Caco-2 (cell line): ENCODE data around the gene NMT2. TPM values are rescaled to one million over a fixed set of nuclear protein-coding genes. Genes with fewer than 3 reads are reported as not detected.

Source experiments
- Bru-seq: library from RNA; stranded (reverse); fragments of 400-500 nt; gene quantifications from one replicate; lab custom pipeline; 2021; lab: Mats Ljungman, UMichigan
- BruChase-seq, 2 experiments: library from RNA; stranded (reverse); fragments of 400-500 nt; gene quantifications; one replicate each; lab custom pipeline; 2021; lab: Mats Ljungman, UMichigan
- BruUV-seq: library from RNA; stranded (reverse); fragments of 400-500 nt; replicated peaks from 2 replicates; lab custom pipeline; 2021; lab: Mats Ljungman, UMichigan
- CTCF ChIA-PET: fragments of 300-600 bp; sonication (Branson Sonifier 250); formaldehyde crosslinking; loops from one replicate; lab custom pipeline; 2022; ENCODE audit warnings: antibody characterized with exemption; lab: Charles Lee
- POLR2A ChIA-PET: fragments of 300-600 bp; sonication (Branson Sonifier 250); formaldehyde crosslinking; loops from one replicate; lab custom pipeline; 2022; ENCODE audit warnings: antibody characterized with exemption; lab: Charles Lee
- DNase-seq, 2 experiments: peaks; one replicate each; pipeline versions ENCODE4 v3.0.0 to v3.0.0-alpha.2; 2020 to 2022
- H3K27me3 ChIP-seq: replicated peaks from 2 replicates; pipeline ENCODE4 v1.6.0; 2011; ENCODE audit warnings: low read length; ENCODE audit not compliant: control insufficient read depth, insufficient read depth
- H3K36me3 ChIP-seq: 2 replicates; pipeline ENCODE4 v1.5.1; 2011; ENCODE audit warnings: low read length; ENCODE audit not compliant: control insufficient read depth, insufficient read depth
- H3K4me1 ChIP-seq: fragments of 250-450 bp; sonication (Bioruptor Pico); 2 replicates; pipeline ENCODE4 v1.5.1; 2020; ENCODE audit warnings: mild to moderate bottlenecking
- H3K4me3 ChIP-seq: 2 replicates; pipeline ENCODE4 v1.5.1; 2011; ENCODE audit warnings: low read depth, mild to moderate bottlenecking, control low read depth, low read length
- H3K9me3 ChIP-seq: fragments of 250-450 bp; sonication (Bioruptor Pico); 2 replicates; pipeline ENCODE4 v1.5.1; 2020; ENCODE audit warnings: mild to moderate bottlenecking, moderate library complexity
- H3K27ac Mint-ChIP-seq: one replicate; pipeline ENCODE4 v1.8.0; 2022; ENCODE audit warnings: mixed read lengths; ENCODE audit not compliant: unreplicated experiment
- H3K27me3 Mint-ChIP-seq: one replicate; pipeline ENCODE4 v1.8.0; 2022; ENCODE audit warnings: mixed read lengths; ENCODE audit not compliant: insufficient read depth, unreplicated experiment
- H3K36me3 Mint-ChIP-seq: one replicate; pipeline ENCODE4 v1.8.0; 2022; ENCODE audit warnings: mild to moderate bottlenecking, mixed read lengths; ENCODE audit not compliant: insufficient read depth, unreplicated experiment
- H3K4me1 Mint-ChIP-seq: one replicate; pipeline ENCODE4 v1.8.0; 2022; ENCODE audit warnings: low read depth, mixed read lengths; ENCODE audit not compliant: unreplicated experiment
- H3K4me3 Mint-ChIP-seq: one replicate; pipeline ENCODE4 v1.8.0; 2022; ENCODE audit warnings: mild to moderate bottlenecking, moderate library complexity, mixed read lengths; ENCODE audit not compliant: unreplicated experiment
- H3K9me3 Mint-ChIP-seq: one replicate; pipeline ENCODE4 v1.8.0; 2022; ENCODE audit warnings: mixed read lengths; ENCODE audit not compliant: unreplicated experiment
- intact Hi-C: fragments of 100-400 bp; cut with micrococcal nuclease; formaldehyde crosslinking; loops from one replicate; pipeline ENCODE4 v1.10.0; 2022; ENCODE audit not compliant: unreplicated experiment
- long read RNA-seq: library from polyadenylated mRNA; stranded (forward); transcript quantifications from one replicate; pipeline ENCODE4 v2.0.0, GENCODE V29; 2022
- total RNA-seq: library from RNA; stranded (reverse); gene quantifications from 2 replicates; pipeline ENCODE4 v1.2.3, GENCODE V29; 2022
- TF ChIP-seq, protein P1 (sequence below), 2 experiments: fragments of 200-600 bp in 1 of 2; IDR thresholded peaks; 1 replicate in 1 of 2; 2 replicates in 1 of 2; pipeline versions ENCODE4 v1.5.1 to v1.8.0; 2011 to 2022; ENCODE audit warnings: antibody characterized with exemption in 1 of 2, control low read depth in 1 of 2, inconsistent platforms in 1 of 2, low read depth in 1 of 2, low read length in 1 of 2, mild to moderate bottlenecking in 1 of 2, moderate library complexity in 1 of 2; ENCODE audit not compliant: insufficient read depth in 1 of 2, severe bottlenecking in 1 of 2, unreplicated experiment in 1 of 2

The NMT2 gene
- total RNA-seq (28.1 and 30.1 TPM in 2 replicates), Bru-seq, nascent RNA (percentile 75 among the genes with signal in this experiment), BruChase-seq, experiment 1, labeled RNA remaining after a 2-hour chase (percentile 69 among the genes with signal in this experiment), BruChase-seq, experiment 2, labeled RNA remaining after a 6-hour chase (percentile 73 among the genes with signal in this experiment)
- long read RNA-seq, transcript NMT2-202 (12 exons, 2,907 nt), result major isoform, 25 of 51 reads
- long read RNA-seq, partial matches to known transcripts, result 0 of 51 reads
- long read RNA-seq, other reads (novel, unspliced or antisense), result 24 of 51 reads

DNA sequence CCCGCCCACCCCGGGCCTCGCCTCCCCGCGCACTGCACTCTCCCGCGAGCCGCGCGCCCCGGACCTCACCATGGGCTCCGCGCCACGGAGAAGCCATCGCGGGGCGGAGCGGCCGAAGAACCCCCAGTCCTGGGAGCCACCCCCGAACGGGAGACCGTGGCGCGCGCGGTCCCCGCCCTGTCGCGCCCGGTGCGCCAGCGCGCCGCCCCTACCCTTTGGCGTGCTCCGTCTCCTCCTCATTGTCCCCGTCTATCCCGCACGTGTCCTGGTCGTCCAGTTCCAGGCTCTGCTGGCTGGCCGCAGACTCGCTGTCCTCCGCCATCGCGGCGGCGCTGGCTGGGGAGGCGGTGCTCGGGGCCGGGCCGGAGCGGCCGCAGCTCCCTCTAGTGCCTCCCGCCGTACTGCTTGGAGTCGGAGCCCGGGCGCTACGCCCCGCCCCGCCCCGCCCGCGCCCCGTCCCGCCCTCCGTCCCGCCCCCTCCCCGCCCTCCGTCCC is at the start of gene NMT2:
TSS of gene NMT2 (minus strand) at position 403 of the 495 bp plus-strand sequence. CDS start at position 322, 81 bp downstream.
- intact Hi-C loops, result loop anchor here (1.0 to 5.0 kb wide), 5 partner anchors 32 to 204 kb away; partner anchors contain the start of gene FAM171A1
- Mint-ChIP-seq H3K36me3 (peaks cover 5% of the 10 kb centered on the region), H3K27ac (peak within 1 kb of the TSS; percentile 79), H3K27me3 (no peaks in the 10 kb centered on the region), H3K9me3 (no peaks in the 10 kb centered on the region), H3K4me3 (peak within 1 kb of the TSS; percentile 80), H3K4me1 (peaks cover 6% of the 10 kb centered on the region)
- Histone ChIP-seq H3K36me3 (no peaks in the 10 kb centered on the region), H3K4me1 (peaks cover 5% of the 10 kb centered on the region; the same call in 1 of the 2 replicates), H3K9me3 (no peaks in the 10 kb centered on the region), H3K27me3 (no peaks in the 10 kb centered on the region), H3K4me3 (peak within 1 kb of the TSS; percentile 85)
- no TSS peak for BruUV-seq
- CTCF ChIA-PET, result interaction anchor here (0.6 to 1.9 kb wide), 11 partner anchors 8 to 215 kb away, joined by 3 to 6 read pairs (median 4); partner anchors contain the start of genes DCLRE1C and FAM171A1
- POLR2A ChIA-PET, result interaction anchor here (0.6 to 1.7 kb wide), 5 partner anchors 16 to 994 kb away, joined by 3 to 12 read pairs (median 4); partner anchors contain the start of gene SUV39H2
- peak in 1 of 2 experiments; percentile 94 for DNase-seq
- TF ChIP-seq, protein P1, sequence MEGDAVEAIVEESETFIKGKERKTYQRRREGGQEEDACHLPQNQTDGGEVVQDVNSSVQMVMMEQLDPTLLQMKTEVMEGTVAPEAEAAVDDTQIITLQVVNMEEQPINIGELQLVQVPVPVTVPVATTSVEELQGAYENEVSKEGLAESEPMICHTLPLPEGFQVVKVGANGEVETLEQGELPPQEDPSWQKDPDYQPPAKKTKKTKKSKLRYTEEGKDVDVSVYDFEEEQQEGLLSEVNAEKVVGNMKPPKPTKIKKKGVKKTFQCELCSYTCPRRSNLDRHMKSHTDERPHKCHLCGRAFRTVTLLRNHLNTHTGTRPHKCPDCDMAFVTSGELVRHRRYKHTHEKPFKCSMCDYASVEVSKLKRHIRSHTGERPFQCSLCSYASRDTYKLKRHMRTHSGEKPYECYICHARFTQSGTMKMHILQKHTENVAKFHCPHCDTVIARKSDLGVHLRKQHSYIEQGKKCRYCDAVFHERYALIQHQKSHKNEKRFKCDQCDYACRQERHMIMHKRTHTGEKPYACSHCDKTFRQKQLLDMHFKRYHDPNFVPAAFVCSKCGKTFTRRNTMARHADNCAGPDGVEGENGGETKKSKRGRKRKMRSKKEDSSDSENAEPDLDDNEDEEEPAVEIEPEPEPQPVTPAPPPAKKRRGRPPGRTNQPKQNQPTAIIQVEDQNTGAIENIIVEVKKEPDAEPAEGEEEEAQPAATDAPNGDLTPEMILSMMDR (IDR thresholded peaks at IDR 0.05; ENCODE audit: insufficient read depth in 1 of 2, low read depth in 1 of 2, low read length in 1 of 2, severe bottlenecking in 1 of 2, unreplicated experiment in 1 of 2), result peak in 1 of 2 experiments; percentile 48

DNA sequence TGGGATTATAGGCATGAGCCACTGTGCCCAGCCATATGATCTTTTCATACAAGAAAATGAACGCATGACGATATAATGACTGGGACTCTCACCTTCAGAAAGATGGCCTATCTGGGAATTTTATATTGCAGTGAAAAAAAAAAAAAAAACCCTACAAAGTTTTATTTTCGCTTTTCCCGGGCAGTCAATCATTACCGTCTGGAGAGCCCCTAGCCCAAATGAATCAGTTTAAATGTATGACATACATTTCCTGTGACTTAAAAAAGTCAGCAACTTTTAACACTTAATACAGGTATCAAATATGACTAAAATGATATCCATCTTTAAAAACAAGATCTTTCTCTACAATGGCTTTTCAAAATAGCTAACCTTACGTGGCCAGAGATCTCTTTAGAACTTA is 48.2 kb upstream of the NMT2 start:
- Mint-ChIP-seq H3K27ac (no peak overlapping the region), H3K4me3 (no peak overlapping the region), H3K4me1 (no peaks in the 10 kb centered on the region), H3K27me3 (no peaks in the 10 kb centered on the region), H3K36me3 (peaks cover 5% of the 10 kb centered on the region), H3K9me3 (no peaks in the 10 kb centered on the region)
- Histone ChIP-seq H3K27me3 (no peaks in the 10 kb centered on the region), H3K36me3 (no peaks in the 10 kb centered on the region), H3K4me1 (no peaks in the 10 kb centered on the region), H3K9me3 (no peaks in the 10 kb centered on the region), H3K4me3 (no peak overlapping the region)
- intact Hi-C loops, result no loop called here
- BruUV-seq, result no TSS peak
- no peak for DNase-seq
- CTCF ChIA-PET, result no interaction called here
- POLR2A ChIA-PET, result no interaction called here
- TF ChIP-seq, protein P1 (IDR thresholded peaks at IDR 0.05; ENCODE audit: insufficient read depth in 1 of 2, low read depth in 1 of 2, low read length in 1 of 2, severe bottlenecking in 1 of 2, unreplicated experiment in 1 of 2), result no peak

DNA sequence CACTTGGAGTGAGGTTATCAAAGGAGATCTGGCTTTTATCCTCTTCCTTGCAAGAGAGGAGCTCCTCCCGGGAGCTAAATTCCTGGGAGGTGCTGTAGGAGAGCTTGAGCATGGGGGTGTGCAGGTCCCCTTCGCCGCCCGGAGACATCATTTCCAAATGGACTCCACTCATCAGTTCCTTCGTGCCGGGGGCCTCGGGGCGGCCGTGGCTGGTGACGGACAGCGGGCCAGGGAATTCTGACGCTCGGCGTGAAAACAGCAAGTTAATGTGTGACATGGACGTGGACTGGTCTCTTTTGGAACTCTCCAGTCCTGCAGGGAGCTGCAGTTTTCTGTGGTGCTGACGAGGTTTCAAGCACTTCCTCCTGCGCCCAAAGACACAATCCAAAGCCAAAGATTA is 45.7 kb upstream of the NMT2 start:
- Histone ChIP-seq H3K27me3 (no peaks in the 10 kb centered on the region), H3K4me3 (no peak overlapping the region), H3K4me1 (no peaks in the 10 kb centered on the region), H3K9me3 (no peaks in the 10 kb centered on the region), H3K36me3 (no peaks in the 10 kb centered on the region)
- Mint-ChIP-seq H3K9me3 (no peaks in the 10 kb centered on the region), H3K4me3 (no peak overlapping the region), H3K27ac (no peak overlapping the region), H3K27me3 (no peaks in the 10 kb centered on the region), H3K4me1 (no peaks in the 10 kb centered on the region), H3K36me3 (peaks cover 5% of the 10 kb centered on the region)
- POLR2A ChIA-PET, result no interaction called here
- intact Hi-C loops, result no loop called here
- no peak for DNase-seq
- CTCF ChIA-PET, result no interaction called here
- BruUV-seq, result no TSS peak
- TF ChIP-seq, protein P1 (IDR thresholded peaks at IDR 0.05; ENCODE audit: insufficient read depth in 1 of 2, low read depth in 1 of 2, low read length in 1 of 2, severe bottlenecking in 1 of 2, unreplicated experiment in 1 of 2), result no peak
